ENCODE data around the gene OSBPL6. TPM values are rescaled to one million over a fixed set of nuclear protein-coding genes. Genes with fewer than 3 reads are reported as not detected.
A peak's percentile ranks its signal among the peaks of the same experiment; 100 is the strongest.

OSBPL6 gene
- total and polyA plus RNA-seq, 2 of the 13 experiments (the other 11 are each of a cell fraction or from before 2014, with no cell fraction given) = 0.03 to 0.11 TPM

DNA sequence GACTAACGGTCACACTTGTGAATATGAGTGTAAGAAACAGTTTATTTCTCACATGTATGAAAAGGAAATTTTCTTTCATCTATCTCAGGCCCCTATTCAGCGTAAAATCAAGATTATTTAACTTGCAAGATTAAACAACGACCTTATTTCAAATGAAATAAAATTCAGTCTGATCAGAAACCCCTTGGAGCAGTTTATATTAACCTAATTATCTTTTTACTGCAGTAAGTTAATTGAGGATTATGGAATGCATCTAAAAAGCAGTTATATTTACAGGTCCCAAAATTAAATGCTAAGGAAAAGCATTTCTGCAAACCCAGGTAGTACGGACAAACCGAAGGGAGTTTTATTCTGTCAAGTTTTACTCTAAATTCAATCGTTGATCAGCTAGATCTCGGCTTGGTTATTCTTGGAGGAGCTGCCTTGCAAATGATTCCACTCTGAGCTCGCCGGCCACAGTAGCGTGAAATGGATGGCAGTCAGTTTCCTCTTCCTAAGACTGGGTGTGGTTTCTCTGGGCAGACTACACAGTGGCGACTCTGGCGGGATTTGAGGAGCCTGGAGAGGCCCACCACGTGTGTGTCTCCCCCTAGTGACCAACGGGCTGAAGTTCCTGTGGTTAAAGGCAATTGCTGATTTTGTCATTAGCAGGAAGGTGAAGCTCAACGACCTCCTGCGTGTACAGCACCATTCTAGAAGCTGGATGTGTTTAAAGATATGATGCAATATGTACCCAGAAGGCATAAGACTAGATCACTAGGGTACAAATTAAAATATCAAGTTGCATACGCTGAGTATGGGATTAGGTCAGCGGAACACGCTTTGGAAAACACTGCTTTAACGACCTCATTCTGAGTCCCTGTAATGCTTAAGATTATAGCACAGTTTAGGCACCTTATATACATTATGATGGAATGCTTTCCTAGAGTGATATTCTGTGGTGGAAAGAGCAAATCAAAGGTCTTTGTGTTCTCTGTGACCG lies 220.2 kb downstream of the OSBPL6 start (continued):
- TF ChIP-seq TBX3 (IDR thresholded peaks at IDR 0.05; ENCODE audit: borderline replicate concordance) (no peak), CEBPG (CRISPR knock-in tag; IDR thresholded peaks at IDR 0.05) (peak; percentile 74), STAT5B (CRISPR knock-in tag; IDR thresholded peaks at IDR 0.05) (no peak), ZBTB7A (CRISPR knock-in tag; IDR thresholded peaks at IDR 0.05) (no peak), KLF16 (CRISPR knock-in tag; IDR thresholded peaks at IDR 0.05) (peak in 1 of 2 experiments; percentile 54; a peak in 1 of 4 replicates), BATF2 (CRISPR knock-in tag; IDR thresholded peaks at IDR 0.05) (no peak), HMG20A (CRISPR knock-in tag; IDR thresholded peaks at IDR 0.05; ENCODE audit: borderline replicate concordance) (no peak; the same call in 1 of the 2 replicates), KLF15 (CRISPR knock-in tag; IDR thresholded peaks at IDR 0.05; ENCODE audit: borderline replicate concordance) (no peak), ZNF614 (CRISPR knock-in tag; IDR thresholded peaks at IDR 0.05; ENCODE audit: borderline replicate concordance) (peak; percentile 86), PRDM4 (CRISPR knock-in tag; IDR thresholded peaks at IDR 0.05; ENCODE audit: borderline replicate concordance) (no peak), ZBTB3 (CRISPR knock-in tag; IDR thresholded peaks at IDR 0.05; ENCODE audit: borderline replicate concordance, low read depth) (no peak), ZNF530 (CRISPR knock-in tag; IDR thresholded peaks at IDR 0.05; ENCODE audit: low read depth) (no peak), ZNF891 (CRISPR knock-in tag; IDR thresholded peaks at IDR 0.05) (no peak), SIX4 (CRISPR knock-in tag; IDR thresholded peaks at IDR 0.05) (peak; percentile 44; the same call in 1 of the 2 replicates), SALL1 (CRISPR knock-in tag; IDR thresholded peaks at IDR 0.05) (peak; percentile 87; the same call in 1 of the 2 replicates), SMARCC2 (IDR thresholded peaks at IDR 0.05) (no peak)
- TF ChIP-seq, protein P1, sequence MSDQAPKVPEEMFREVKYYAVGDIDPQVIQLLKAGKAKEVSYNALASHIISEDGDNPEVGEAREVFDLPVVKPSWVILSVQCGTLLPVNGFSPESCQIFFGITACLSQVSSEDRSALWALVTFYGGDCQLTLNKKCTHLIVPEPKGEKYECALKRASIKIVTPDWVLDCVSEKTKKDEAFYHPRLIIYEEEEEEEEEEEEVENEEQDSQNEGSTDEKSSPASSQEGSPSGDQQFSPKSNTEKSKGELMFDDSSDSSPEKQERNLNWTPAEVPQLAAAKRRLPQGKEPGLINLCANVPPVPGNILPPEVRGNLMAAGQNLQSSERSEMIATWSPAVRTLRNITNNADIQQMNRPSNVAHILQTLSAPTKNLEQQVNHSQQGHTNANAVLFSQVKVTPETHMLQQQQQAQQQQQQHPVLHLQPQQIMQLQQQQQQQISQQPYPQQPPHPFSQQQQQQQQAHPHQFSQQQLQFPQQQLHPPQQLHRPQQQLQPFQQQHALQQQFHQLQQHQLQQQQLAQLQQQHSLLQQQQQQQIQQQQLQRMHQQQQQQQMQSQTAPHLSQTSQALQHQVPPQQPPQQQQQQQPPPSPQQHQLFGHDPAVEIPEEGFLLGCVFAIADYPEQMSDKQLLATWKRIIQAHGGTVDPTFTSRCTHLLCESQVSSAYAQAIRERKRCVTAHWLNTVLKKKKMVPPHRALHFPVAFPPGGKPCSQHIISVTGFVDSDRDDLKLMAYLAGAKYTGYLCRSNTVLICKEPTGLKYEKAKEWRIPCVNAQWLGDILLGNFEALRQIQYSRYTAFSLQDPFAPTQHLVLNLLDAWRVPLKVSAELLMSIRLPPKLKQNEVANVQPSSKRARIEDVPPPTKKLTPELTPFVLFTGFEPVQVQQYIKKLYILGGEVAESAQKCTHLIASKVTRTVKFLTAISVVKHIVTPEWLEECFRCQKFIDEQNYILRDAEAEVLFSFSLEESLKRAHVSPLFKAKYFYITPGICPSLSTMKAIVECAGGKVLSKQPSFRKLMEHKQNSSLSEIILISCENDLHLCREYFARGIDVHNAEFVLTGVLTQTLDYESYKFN (CRISPR knock-in tag; conservative IDR thresholded peaks at IDR 0.05) = peak; percentile 28; the same call in 1 of the 2 replicates
- TF ChIP-seq, protein P2, sequence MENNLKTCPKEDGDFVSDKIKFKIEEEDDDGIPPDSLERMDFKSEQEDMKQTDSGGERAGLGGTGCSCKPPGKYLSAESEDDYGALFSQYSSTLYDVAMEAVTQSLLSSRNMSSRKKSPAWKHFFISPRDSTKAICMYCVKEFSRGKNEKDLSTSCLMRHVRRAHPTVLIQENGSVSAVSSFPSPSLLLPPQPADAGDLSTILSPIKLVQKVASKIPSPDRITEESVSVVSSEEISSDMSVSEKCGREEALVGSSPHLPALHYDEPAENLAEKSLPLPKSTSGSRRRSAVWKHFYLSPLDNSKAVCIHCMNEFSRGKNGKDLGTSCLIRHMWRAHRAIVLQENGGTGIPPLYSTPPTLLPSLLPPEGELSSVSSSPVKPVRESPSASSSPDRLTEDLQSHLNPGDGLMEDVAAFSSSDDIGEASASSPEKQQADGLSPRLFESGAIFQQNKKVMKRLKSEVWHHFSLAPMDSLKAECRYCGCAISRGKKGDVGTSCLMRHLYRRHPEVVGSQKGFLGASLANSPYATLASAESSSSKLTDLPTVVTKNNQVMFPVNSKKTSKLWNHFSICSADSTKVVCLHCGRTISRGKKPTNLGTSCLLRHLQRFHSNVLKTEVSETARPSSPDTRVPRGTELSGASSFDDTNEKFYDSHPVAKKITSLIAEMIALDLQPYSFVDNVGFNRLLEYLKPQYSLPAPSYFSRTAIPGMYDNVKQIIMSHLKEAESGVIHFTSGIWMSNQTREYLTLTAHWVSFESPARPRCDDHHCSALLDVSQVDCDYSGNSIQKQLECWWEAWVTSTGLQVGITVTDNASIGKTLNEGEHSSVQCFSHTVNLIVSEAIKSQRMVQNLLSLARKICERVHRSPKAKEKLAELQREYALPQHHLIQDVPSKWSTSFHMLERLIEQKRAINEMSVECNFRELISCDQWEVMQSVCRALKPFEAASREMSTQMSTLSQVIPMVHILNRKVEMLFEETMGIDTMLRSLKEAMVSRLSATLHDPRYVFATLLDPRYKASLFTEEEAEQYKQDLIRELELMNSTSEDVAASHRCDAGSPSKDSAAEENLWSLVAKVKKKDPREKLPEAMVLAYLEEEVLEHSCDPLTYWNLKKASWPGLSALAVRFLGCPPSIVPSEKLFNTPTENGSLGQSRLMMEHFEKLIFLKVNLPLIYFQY (CRISPR knock-in tag; IDR thresholded peaks at IDR 0.05; ENCODE audit: borderline replicate concordance) = 0 out of 2 replicates have a peak, but pooled peaks have one; percentile 39
